BLaER1 (cell line): ENCODE data around the gene PARD3B.

ENCODE experiments used
- H3K27ac ChIP-seq: shearing (Covaris generic); formaldehyde crosslinking; 2 replicates; pipeline ENCODE4 v1.8.1; 2022
- H3K27me3 ChIP-seq: shearing (Covaris generic); formaldehyde crosslinking; 2 replicates; pipeline ENCODE4 v1.8.1; 2022
- H3K36me3 ChIP-seq: shearing (Covaris generic); formaldehyde crosslinking; 2 replicates; pipeline ENCODE4 v1.8.1; 2022
- H3K4me1 ChIP-seq: shearing (Covaris generic); formaldehyde crosslinking; 2 replicates; pipeline ENCODE4 v1.8.1; 2022
- H3K4me2 ChIP-seq: shearing (Covaris generic); formaldehyde crosslinking; 2 replicates; pipeline ENCODE4 v1.8.1; 2022
- H3K4me3 ChIP-seq: shearing (Covaris generic); formaldehyde crosslinking; 2 replicates; pipeline ENCODE4 v1.8.1; 2022
- H3K9ac ChIP-seq: shearing (Covaris generic); formaldehyde crosslinking; 2 replicates; pipeline ENCODE4 v1.8.1; 2022
- H3K9me3 ChIP-seq: shearing (Covaris generic); formaldehyde crosslinking; 2 replicates; pipeline ENCODE4 v1.8.1; 2022
- H4K20me1 ChIP-seq: shearing (Covaris generic); formaldehyde crosslinking; 2 replicates; pipeline ENCODE4 v1.8.1; 2022
- Cebpa-rat ChIP-seq: shearing (Covaris generic); IDR thresholded peaks from 2 replicates; pipeline ENCODE4 v1.8.1; 2022

Gene PARD3B

GRCh38 chr2:204899983-204900382 lies 354.7 kb downstream of the PARD3B start:
- Histone ChIP-seq H3K9ac (no peak overlapping the region), H3K4me3 (no peak overlapping the region), H3K27me3 (no peaks in the 10 kb centered on the region), H3K4me1 (no peaks in the 10 kb centered on the region), H3K36me3 (no peaks in the 10 kb centered on the region), H4K20me1 (no peaks in the 10 kb centered on the region), H3K4me2 (no peak overlapping the region), H3K9me3 (no peaks in the 10 kb centered on the region), H3K27ac (no peak overlapping the region)
- no peak for TF ChIP-seq Cebpa-rat

- Histone ChIP-seq H3K36me3 (no peaks in the 10 kb centered on the region), H4K20me1 (no peaks in the 10 kb centered on the region), H3K9ac (no peak overlapping the region), H3K4me3 (no peak overlapping the region), H3K4me2 (no peak overlapping the region), H3K9me3 (no peaks in the 10 kb centered on the region), H3K27me3 (no peaks in the 10 kb centered on the region), H3K27ac (no peak overlapping the region), H3K4me1 (no peaks in the 10 kb centered on the region)
- no peak for TF ChIP-seq Cebpa-rat
These were observed 355.2 kb downstream of the PARD3B start for GRCh38 chr2:204900487-204900886.

- Histone ChIP-seq H3K4me3 (no peak overlapping the region), H3K4me1 (no peaks in the 10 kb centered on the region), H3K4me2 (no peak overlapping the region), H3K36me3 (no peaks in the 10 kb centered on the region), H3K9ac (no peak overlapping the region), H3K27me3 (no peaks in the 10 kb centered on the region), H3K9me3 (no peaks in the 10 kb centered on the region), H4K20me1 (no peaks in the 10 kb centered on the region), H3K27ac (no peak overlapping the region)
- no peak for TF ChIP-seq Cebpa-rat
These were observed 355.6 kb downstream of the PARD3B start for GRCh38 chr2:204900910-204901309.

GRCh38 chr2:204901591-204901990 lies 356.3 kb downstream of the PARD3B start:
- TF ChIP-seq Cebpa-rat: no peak

GRCh38 chr2:204909791-204910190 lies 364.5 kb downstream of the PARD3B start:
- Histone ChIP-seq H3K27ac (no peak overlapping the region), H3K9ac (no peak overlapping the region), H3K4me2 (no peak overlapping the region), H4K20me1 (no peaks in the 10 kb centered on the region), H3K9me3 (no peaks in the 10 kb centered on the region), H3K36me3 (no peaks in the 10 kb centered on the region), H3K4me1 (no peaks in the 10 kb centered on the region), H3K27me3 (no peaks in the 10 kb centered on the region), H3K4me3 (no peak overlapping the region)
- no peak for TF ChIP-seq Cebpa-rat

More at GRCh38 chr2:204901591-204901990, 356.3 kb downstream of the PARD3B start:
- no peaks in the 10 kb centered on the region for H3K9me3 ChIP-seq
- no peaks in the 10 kb centered on the region for H3K36me3 ChIP-seq
- no peaks in the 10 kb centered on the region for H3K4me1 ChIP-seq
- H3K27ac ChIP-seq: no peak overlapping the region
- no peak overlapping the region for H3K9ac ChIP-seq
- H3K4me2 ChIP-seq: no peak overlapping the region
- no peaks in the 10 kb centered on the region for H4K20me1 ChIP-seq
- no peak overlapping the region for H3K4me3 ChIP-seq
- no peaks in the 10 kb centered on the region for H3K27me3 ChIP-seq

GRCh38 chr2:204913312-204913711 lies 368.0 kb downstream of the PARD3B start:
- Histone ChIP-seq H4K20me1 (no peaks in the 10 kb centered on the region), H3K4me2 (no peak overlapping the region)

GRCh38 chr2:204913854-204914464 lies 368.7 kb downstream of the PARD3B start:
- Histone ChIP-seq H4K20me1 (no peaks in the 10 kb centered on the region), H3K27me3 (no peaks in the 10 kb centered on the region), H3K36me3 (no peaks in the 10 kb centered on the region), H3K4me1 (no peaks in the 10 kb centered on the region), H3K4me3 (no peak overlapping the region), H3K27ac (no peak overlapping the region), H3K9me3 (no peaks in the 10 kb centered on the region), H3K4me2 (no peak overlapping the region), H3K9ac (no peak overlapping the region)
- no peak for TF ChIP-seq Cebpa-rat

More at GRCh38 chr2:204913312-204913711, 368.0 kb downstream of the PARD3B start:
- H3K9me3 ChIP-seq: no peaks in the 10 kb centered on the region
- H3K4me1 ChIP-seq: no peaks in the 10 kb centered on the region
- no peak overlapping the region for H3K9ac ChIP-seq
- TF ChIP-seq Cebpa-rat: no peak
- H3K36me3 ChIP-seq: no peaks in the 10 kb centered on the region
- no peak overlapping the region for H3K27ac ChIP-seq
- H3K4me3 ChIP-seq: no peak overlapping the region
- no peaks in the 10 kb centered on the region for H3K27me3 ChIP-seq

GRCh38 chr2:204914708-204915107 lies 369.4 kb downstream of the PARD3B start:
- Histone ChIP-seq H3K4me1 (no peaks in the 10 kb centered on the region), H3K9me3 (no peaks in the 10 kb centered on the region), H3K9ac (no peak overlapping the region), H3K36me3 (no peaks in the 10 kb centered on the region), H3K27ac (no peak overlapping the region), H4K20me1 (no peaks in the 10 kb centered on the region), H3K27me3 (no peaks in the 10 kb centered on the region), H3K4me3 (no peak overlapping the region), H3K4me2 (no peak overlapping the region)
- TF ChIP-seq Cebpa-rat: no peak

- Histone ChIP-seq H3K27me3 (no peaks in the 10 kb centered on the region), H3K4me3 (no peak overlapping the region), H3K9ac (no peak overlapping the region), H4K20me1 (no peaks in the 10 kb centered on the region), H3K9me3 (no peaks in the 10 kb centered on the region), H3K4me1 (no peaks in the 10 kb centered on the region), H3K27ac (no peak overlapping the region), H3K36me3 (no peaks in the 10 kb centered on the region), H3K4me2 (no peak overlapping the region)
- TF ChIP-seq Cebpa-rat: no peak
These were observed 371.9 kb downstream of the PARD3B start for GRCh38 chr2:204917089-204917701.

GRCh38 chr2:204920776-204921175 lies 375.5 kb downstream of the PARD3B start:
- no peaks in the 10 kb centered on the region for H3K4me1 ChIP-seq
- no peak overlapping the region for H3K27ac ChIP-seq
- no peaks in the 10 kb centered on the region for H3K36me3 ChIP-seq
- no peak overlapping the region for H3K9ac ChIP-seq
- H3K27me3 ChIP-seq: no peaks in the 10 kb centered on the region
- H4K20me1 ChIP-seq: no peaks in the 10 kb centered on the region
- no peaks in the 10 kb centered on the region for H3K9me3 ChIP-seq
- TF ChIP-seq Cebpa-rat: no peak
- H3K4me2 ChIP-seq: no peak overlapping the region
- no peak overlapping the region for H3K4me3 ChIP-seq
